Panc1 (cell line): ENCODE data around the gene WDR73.

Source experiments
- CTCF ChIP-seq: fragments of 450-650 bp; IDR thresholded peaks from 2 replicates; pipeline ENCODE4 v1.5.1; 2017; ENCODE audit warnings: mild to moderate bottlenecking
- POLR2AphosphoS5 ChIP-seq: IDR thresholded peaks from 2 replicates; pipeline ENCODE4 v1.6.1; 2012; ENCODE audit warnings: mild to moderate bottlenecking, low read depth, low read length, moderate library complexity
- REST ChIP-seq, 2 experiments: IDR thresholded peaks; 2 replicates each; pipeline ENCODE4 v1.6.1; 2011 to 2012; ENCODE audit warnings: low read depth in 2 of 2, control low read depth in 1 of 2, low read length in 1 of 2, mild to moderate bottlenecking in 1 of 2, moderate library complexity in 1 of 2; ENCODE audit not compliant: insufficient read depth in 1 of 2
- SIN3A ChIP-seq: IDR thresholded peaks from 2 replicates; pipeline ENCODE4 v1.6.1; 2012; ENCODE audit warnings: low read depth, mild to moderate bottlenecking, low read length, moderate library complexity, borderline replicate concordance; ENCODE audit not compliant: insufficient read depth
- TCF7L2 ChIP-seq: IDR thresholded peaks from 2 replicates; pipeline ENCODE4 v1.6.1; 2011; ENCODE audit warnings: mild to moderate bottlenecking, low read depth, low read length, inconsistent platforms

DNA sequence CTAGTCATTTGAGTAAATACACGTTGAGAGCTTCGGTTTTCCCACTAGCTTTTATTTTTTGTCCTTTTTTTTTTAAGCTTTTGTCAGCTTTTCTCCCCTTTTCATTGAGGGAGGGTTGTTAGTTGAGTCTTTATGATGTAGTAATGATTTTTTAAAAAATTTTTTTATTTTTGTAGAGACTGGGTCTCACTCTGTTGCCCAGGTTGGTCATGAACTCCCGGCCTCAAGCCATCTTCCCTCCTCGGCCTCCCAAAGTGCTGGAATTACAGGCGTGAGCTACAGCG, 52.6 kb downstream of the WDR73 start:
- TF ChIP-seq POLR2AphosphoS5 (no peak), CTCF (no peak), REST (IDR thresholded peaks at IDR 0.05; ENCODE audit: insufficient read depth in 1 of 2, low read depth in 2 of 2, low read length in 1 of 2) (no peak), SIN3A (no peak), TCF7L2 (no peak)
